Tibial nerve (tissue), 4 donors: ENCODE data around the gene KCNH8. TPM values are rescaled to one million over a fixed set of nuclear protein-coding genes. Genes with fewer than 3 reads are reported as not detected.

Experiments
- DNase-seq, 2 donors: peaks; one replicate each; pipeline ENCODE4 v3.0.0-alpha.2; 2019; ENCODE audit warnings: low spot score in 2 of 2
- H3K27ac ChIP-seq, 4 donors: fragments of 200-600 bp; sonication (generic) in 3 of 4; one replicate each; pipeline ENCODE4 v1.5.1; 2017 to 2019; ENCODE audit warnings: mild to moderate bottlenecking in 1 of 4
- H3K27me3 ChIP-seq, 2 donors: fragments of 200-600 bp; sonication (generic) in 1 of 2; one replicate each; pipeline versions ENCODE4 v1.5.1 to v1.6.0; 2017 to 2019
- H3K36me3 ChIP-seq, 3 donors: fragments of 200-600 bp; sonication (generic); one replicate each; pipeline ENCODE4 v1.5.1; 2018 to 2019
- H3K4me1 ChIP-seq, 4 donors: fragments of 200-600 bp; sonication (generic) in 3 of 4; one replicate each; pipeline ENCODE4 v1.5.1; 2017 to 2019
- H3K4me3 ChIP-seq, 4 donors: fragments of 200-600 bp; sonication (generic) in 3 of 4; one replicate each; pipeline ENCODE4 v1.5.1; 2017 to 2019; ENCODE audit warnings: mild to moderate bottlenecking in 1 of 4, moderate library complexity in 1 of 4
- H3K9me3 ChIP-seq, 4 donors: fragments of 200-600 bp; sonication (generic) in 3 of 4; one replicate each; pipeline ENCODE4 v1.5.1; 2017 to 2019
- CTCF ChIP-seq, 5 experiments: fragments of 200-600 bp in 3 of 5; fragments of 450-650 bp in 2 of 5; sonication (generic) in 3 of 5; IDR thresholded peaks; one replicate each; pipeline ENCODE4 v1.5.1; 2016 to 2019; ENCODE audit warnings: antibody characterized with exemption in 5 of 5, mild to moderate bottlenecking in 3 of 5, moderate library complexity in 2 of 5
- EP300 ChIP-seq, 2 donors: sonication (generic); formaldehyde crosslinking; IDR thresholded peaks; one replicate each; pipeline ENCODE4 v1.6.1; 2017; ENCODE audit warnings: antibody characterized with exemption in 2 of 2, mild to moderate bottlenecking in 1 of 2
- POLR2A ChIP-seq, 2 donors: fragments of 450-650 bp; IDR thresholded peaks; one replicate each; pipeline ENCODE4 v1.6.1; 2017; ENCODE audit warnings: antibody characterized with exemption in 2 of 2, mild to moderate bottlenecking in 2 of 2, moderate library complexity in 2 of 2
- WGBS, 2 donors: methylation state at CpG; one replicate each; pipeline ENCODE4 v1.1.5; 2018; 5-methylcytosine and 5-hydroxymethylcytosine counted together
- total RNA-seq, 4 donors: library from RNA; depleted of rRNA; stranded (reverse); fragments of >200 nt; gene quantifications; one replicate each; pipeline ENCODE4 v1.1.0, GENCODE V29; 2016

Gene KCNH8
- total RNA-seq, 4 donors from 2014 or later, result 0.22 to 0.98 (median 0.51) TPM

- no peak for DNase-seq
- Histone ChIP-seq H3K4me3 (no peak overlapping the region), H3K36me3 (no peaks in the 10 kb centered on the region), H3K9me3 (no peaks in the 10 kb centered on the region), H3K4me1 (no peaks in the 10 kb centered on the region), H3K27ac (no peak overlapping the region), H3K27me3 (no peaks in the 10 kb centered on the region)
- no peak for TF ChIP-seq CTCF (IDR thresholded peaks at IDR 0.05)
- no peak for TF ChIP-seq POLR2A (IDR thresholded peaks at IDR 0.05)
- no peak for TF ChIP-seq EP300 (IDR thresholded peaks at IDR 0.05)
- WGBS, 2 donors, result 91% methylated on average over 1 of the region's 1 CpG; no CpG with 5 or more reads in 1 of the 2 donors
These were observed 42.0 kb upstream of the KCNH8 start for GRCh38 chr3:19106307-19106706.

GRCh38 chr3:19107719-19108118 lies 40.6 kb upstream of the KCNH8 start:
- no peaks in the 10 kb centered on the region for H3K27me3 ChIP-seq
- TF ChIP-seq EP300 (IDR thresholded peaks at IDR 0.05), result no peak
- no peak for TF ChIP-seq POLR2A (IDR thresholded peaks at IDR 0.05)
- no peak for TF ChIP-seq CTCF (IDR thresholded peaks at IDR 0.05)
- 65 to 97% methylated on average over 2 of the region's 3 CpGs for WGBS, 2 donors
- H3K9me3 ChIP-seq, result no peaks in the 10 kb centered on the region
- no peaks in the 10 kb centered on the region for H3K4me1 ChIP-seq
- H3K27ac ChIP-seq, result no peak overlapping the region
- no peaks in the 10 kb centered on the region for H3K36me3 ChIP-seq
- no peak for DNase-seq
- no peak overlapping the region for H3K4me3 ChIP-seq

GRCh38 chr3:19110335-19110895 lies 37.9 kb upstream of the KCNH8 start:
- H3K36me3 ChIP-seq, result no peaks in the 10 kb centered on the region
- H3K4me3 ChIP-seq, result no peak overlapping the region
- no peaks in the 10 kb centered on the region for H3K9me3 ChIP-seq
- WGBS, 2 donors, result 63 to 67% methylated on average over 1 of the region's 1 CpG
- no peaks in the 10 kb centered on the region for H3K4me1 ChIP-seq
- no peak for DNase-seq
- H3K27me3 ChIP-seq, result no peaks in the 10 kb centered on the region
- H3K27ac ChIP-seq, result no peak overlapping the region
- no peak for TF ChIP-seq CTCF (IDR thresholded peaks at IDR 0.05)
- no peak for TF ChIP-seq EP300 (IDR thresholded peaks at IDR 0.05)

GRCh38 chr3:19114461-19114860 lies 33.8 kb upstream of the KCNH8 start:
- Histone ChIP-seq H3K36me3 (no peaks in the 10 kb centered on the region), H3K27me3 (no peaks in the 10 kb centered on the region), H3K9me3 (peaks cover 0 to 5% (median 0%) of the 10 kb centered on the region in 4 donors), H3K4me1 (no peaks in the 10 kb centered on the region), H3K27ac (no peak overlapping the region), H3K4me3 (no peak overlapping the region)
- no peak for DNase-seq
- TF ChIP-seq EP300 (IDR thresholded peaks at IDR 0.05) (no peak), POLR2A (IDR thresholded peaks at IDR 0.05) (no peak), CTCF (IDR thresholded peaks at IDR 0.05) (no peak)
- WGBS, 2 donors, result 37 to 45% methylated on average over 1 of the region's 1 CpG

- H3K4me1 ChIP-seq, result no peaks in the 10 kb centered on the region
- no peak for DNase-seq
- WGBS, 2 donors, result 69 to 83% methylated on average over 2 of the region's 2 CpGs
- peaks cover 0 to 10% (median 0%) of the 10 kb centered on the region in 4 donors for H3K9me3 ChIP-seq
- H3K36me3 ChIP-seq, result no peaks in the 10 kb centered on the region
- no peak overlapping the region for H3K4me3 ChIP-seq
- no peak overlapping the region for H3K27ac ChIP-seq
- no peak for TF ChIP-seq POLR2A (IDR thresholded peaks at IDR 0.05)
- no peak for TF ChIP-seq CTCF (IDR thresholded peaks at IDR 0.05)
- no peak for TF ChIP-seq EP300 (IDR thresholded peaks at IDR 0.05)
- no peaks in the 10 kb centered on the region for H3K27me3 ChIP-seq
These were observed 32.1 kb upstream of the KCNH8 start for GRCh38 chr3:19116239-19116638.
